ENCODE data around the gene KIRREL3. TPM values are rescaled to one million over a fixed set of nuclear protein-coding genes. Genes with fewer than 3 reads are reported as not detected.

The KIRREL3 gene
- total and polyA plus RNA-seq, 2 of the 8 experiments (the other 6 are each of a cell fraction or from before 2014, with no cell fraction given), result 0.29 to 0.32 TPM

DNA sequence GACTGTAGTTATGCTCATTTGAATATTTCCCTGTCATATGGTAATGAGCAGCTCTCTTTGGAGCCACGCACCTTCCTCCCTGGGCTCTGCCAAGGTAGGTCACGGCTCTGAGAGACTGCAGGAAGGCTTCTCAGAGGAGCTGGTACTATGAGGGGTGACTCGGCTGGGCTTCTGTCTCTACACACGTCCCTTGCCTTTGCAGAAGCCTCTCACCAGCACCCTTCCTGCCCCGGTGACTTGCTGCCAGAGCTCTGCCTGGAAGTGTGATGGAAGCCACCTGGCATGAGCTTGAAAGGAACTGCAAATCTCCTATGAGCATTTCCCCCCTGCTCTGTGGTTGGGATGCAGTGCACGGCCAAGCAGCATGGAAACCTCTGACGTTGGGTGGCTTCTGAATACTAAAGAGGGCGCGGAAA, 74.2 kb downstream of the KIRREL3 start:
- ChIA-PET POLR2A (ENCODE audit: partially characterized antibody) (no interaction called here), CTCF (ENCODE audit: partially characterized antibody) (interaction anchor here (1.1 kb wide), 1 partner anchor 210 kb away, joined by 3 read pairs; no protein-coding TSS in a partner anchor)
- 90% methylated on average over 9 of the region's 9 CpGs; no CpG with 5 or more reads in 1 of the 2 experiments for WGBS, 2 experiments (ENCODE audit: extremely low coverage in 1 of 2, insufficient coverage in 1 of 2, insufficient read length in 1 of 2, insufficient replicate concordance in 2 of 2, low coverage in 1 of 2, low lambda C conversion rate in 2 of 2, missing lambda C conversion rate in 1 of 2)
- Histone ChIP-seq H2AK5ac (ENCODE audit: low read depth, low read length) (no peak overlapping the region), H4K5ac (ENCODE audit: insufficient read length, low read depth, low read length) (no peak overlapping the region), H4K20me1 (replicated peaks in 1 of 2; ENCODE audit: control insufficient read depth in 1 of 2, insufficient read depth in 2 of 2, low read length in 2 of 2) (no peaks in the 10 kb centered on the region), H4K8ac (ENCODE audit: extremely low read depth, insufficient read depth, low read length) (no peak overlapping the region), H2BK15ac (ENCODE audit: low read length) (no peak overlapping the region), H3K56ac (replicated peaks; ENCODE audit: insufficient read length, low read depth, low read length) (no peak overlapping the region), H3K4me3 (ENCODE audit: extremely low read depth in 1 of 4, insufficient read depth in 2 of 4, low read depth in 3 of 4, low read length in 4 of 4) (no peak overlapping the region), H3K79me1 (ENCODE audit: low read depth, low read length) (no peaks in the 10 kb centered on the region), H3K79me2 (ENCODE audit: control insufficient read depth in 1 of 2, insufficient read depth in 2 of 2, low read length in 2 of 2) (no peaks in the 10 kb centered on the region), H3K27ac (ENCODE audit: low read depth, low read length) (no peak overlapping the region), H4K91ac (replicated peaks; ENCODE audit: insufficient read length, low read length) (no peak overlapping the region), H3K4me2 (ENCODE audit: insufficient read depth in 1 of 2, low read depth in 2 of 2, low read length in 2 of 2) (no peak overlapping the region), H3K4me1 (replicated peaks in 1 of 4; ENCODE audit: control insufficient read depth in 3 of 4, insufficient read depth in 4 of 4, low read length in 3 of 4) (no peaks in the 10 kb centered on the region), H3K36me3 (ENCODE audit: control insufficient read depth in 2 of 4, insufficient read depth in 4 of 4, low read length in 3 of 4) (no peaks in the 10 kb centered on the region), H3K9ac (replicated peaks in 1 of 4; ENCODE audit: extremely low read depth in 1 of 4, low read depth in 3 of 4, low read length in 3 of 4) (no peak overlapping the region), H2AFZ (ENCODE audit: low read length) (no peak overlapping the region), H3K14ac (ENCODE audit: insufficient read length) (no peak overlapping the region), H3K9me3 (ENCODE audit: insufficient read depth in 2 of 2, low read depth in 1 of 2, low read length in 1 of 2) (no peaks in the 10 kb centered on the region), H3K27me3 (replicated peaks in 1 of 4; ENCODE audit: control insufficient read depth in 3 of 4, extremely low read depth in 1 of 4, insufficient read depth in 3 of 4, low read length in 3 of 4) (no peaks in the 10 kb centered on the region), H3K23ac (ENCODE audit: insufficient read length) (no peak overlapping the region), H2BK20ac (ENCODE audit: low read length) (no peak overlapping the region), H3K4ac (replicated peaks; ENCODE audit: insufficient read length, low read depth, low read length) (no peak overlapping the region), H2BK12ac (ENCODE audit: low read depth, low read length) (no peak overlapping the region), H2BK5ac (ENCODE audit: low read depth, low read length) (no peak overlapping the region), H3K23me2 (ENCODE audit: low read depth, low read length) (no peaks in the 10 kb centered on the region; the same call in 1 of the 2 replicates), H3K18ac (ENCODE audit: extremely low read depth, low read length) (no peak overlapping the region), H2BK120ac (replicated peaks; ENCODE audit: low read depth, low read length) (no peak overlapping the region)
- FAIRE-seq (no peak), DNase-seq (ENCODE audit: low read depth in 1 of 2, low spot score in 2 of 2) (no peak)
- TF ChIP-seq SUZ12 (IDR thresholded peaks at IDR 0.05; ENCODE audit: low read length) (no peak), GTF2F1 (IDR thresholded peaks at IDR 0.05; ENCODE audit: borderline replicate concordance, low read depth, low read length) (no peak), CBX5 (IDR thresholded peaks at IDR 0.05; ENCODE audit: low read depth, low read length) (no peak)
- TF ChIP-seq, protein P1, sequence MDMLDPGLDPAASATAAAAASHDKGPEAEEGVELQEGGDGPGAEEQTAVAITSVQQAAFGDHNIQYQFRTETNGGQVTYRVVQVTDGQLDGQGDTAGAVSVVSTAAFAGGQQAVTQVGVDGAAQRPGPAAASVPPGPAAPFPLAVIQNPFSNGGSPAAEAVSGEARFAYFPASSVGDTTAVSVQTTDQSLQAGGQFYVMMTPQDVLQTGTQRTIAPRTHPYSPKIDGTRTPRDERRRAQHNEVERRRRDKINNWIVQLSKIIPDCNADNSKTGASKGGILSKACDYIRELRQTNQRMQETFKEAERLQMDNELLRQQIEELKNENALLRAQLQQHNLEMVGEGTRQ (IDR thresholded peaks at IDR 0.05; ENCODE audit: low read length), result no peak

Data from H1 (cell line).